ENCODE data around the gene SLC35E4. TPM values are rescaled to one million over a fixed set of nuclear protein-coding genes. Genes with fewer than 3 reads are reported as not detected.

The SLC35E4 gene
- polyA plus RNA-seq, 4 donors, result 0.54 to 2.2 (median 1.4) TPM

- WGBS, 3 donors, result 9 to 38% (median 33%) methylated on average over 7 of the region's 7 CpGs
- no peak for FAIRE-seq
- H3K27ac ChIP-seq (ENCODE audit: low read depth in 1 of 3, low read length in 2 of 3), result no peak overlapping the region
These were observed 13.9 kb downstream of the SLC35E4 start for GRCh38 chr22:30649430-30650007.

GRCh38 chr22:30650508-30651116, 15.0 kb downstream of the SLC35E4 start:
- H3K36me3 ChIP-seq (ENCODE audit: control insufficient read depth in 3 of 3, insufficient read depth in 2 of 3, low read depth in 1 of 3, low read length in 3 of 3), result peaks cover 0 to 11% (median 0%) of the 10 kb centered on the region in 3 donors
- H3K4me3 ChIP-seq (ENCODE audit: low read depth in 1 of 3, low read length in 3 of 3), result no peak overlapping the region
- DNase-seq, result peak; percentile 17 to 42
- H3K4me1 ChIP-seq (ENCODE audit: control insufficient read depth in 3 of 3, insufficient read depth in 2 of 3, low read depth in 1 of 3, low read length in 2 of 3), result peaks cover 0 to 2% (median 0%) of the 10 kb centered on the region in 3 donors
- no peak for FAIRE-seq
- H3K27me3 ChIP-seq (ENCODE audit: control insufficient read depth in 3 of 3, insufficient read depth in 3 of 3, low read length in 3 of 3), result no peaks in the 10 kb centered on the region
- no peaks in the 10 kb centered on the region for H3K9me3 ChIP-seq (ENCODE audit: control insufficient read depth in 2 of 2, insufficient read depth in 1 of 2, low read depth in 1 of 2, low read length in 1 of 2)
- H3K27ac ChIP-seq (ENCODE audit: low read depth in 1 of 3, low read length in 2 of 3), result no peak overlapping the region
- WGBS, 3 donors, result 45 to 51% (median 51%) methylated on average over 5 of the region's 5 CpGs

More at GRCh38 chr22:30649430-30650007, 13.9 kb downstream of the SLC35E4 start:
- Histone ChIP-seq H3K9me3 (ENCODE audit: control insufficient read depth in 2 of 2, insufficient read depth in 1 of 2, low read depth in 1 of 2, low read length in 1 of 2) (no peaks in the 10 kb centered on the region), H3K36me3 (ENCODE audit: control insufficient read depth in 3 of 3, insufficient read depth in 2 of 3, low read depth in 1 of 3, low read length in 3 of 3) (peaks cover 0 to 5% (median 0%) of the 10 kb centered on the region in 3 donors), H3K4me3 (ENCODE audit: low read depth in 1 of 3, low read length in 3 of 3) (no peak overlapping the region), H3K4me1 (ENCODE audit: control insufficient read depth in 3 of 3, insufficient read depth in 2 of 3, low read depth in 1 of 3, low read length in 2 of 3) (peaks cover 0 to 2% (median 0%) of the 10 kb centered on the region in 3 donors), H3K27me3 (ENCODE audit: control insufficient read depth in 3 of 3, insufficient read depth in 3 of 3, low read length in 3 of 3) (no peaks in the 10 kb centered on the region)
- peak; percentile 37 to 79 for DNase-seq

GRCh38 chr22:30652852-30653251, 17.3 kb downstream of the SLC35E4 start:
- Histone ChIP-seq H3K4me3 (ENCODE audit: low read depth in 1 of 3, low read length in 3 of 3) (no peak overlapping the region), H3K4me1 (ENCODE audit: control insufficient read depth in 3 of 3, insufficient read depth in 2 of 3, low read depth in 1 of 3, low read length in 2 of 3) (peaks cover 0 to 2% (median 0%) of the 10 kb centered on the region in 3 donors), H3K9me3 (ENCODE audit: control insufficient read depth in 2 of 2, insufficient read depth in 1 of 2, low read depth in 1 of 2, low read length in 1 of 2) (no peaks in the 10 kb centered on the region), H3K27me3 (ENCODE audit: control insufficient read depth in 3 of 3, insufficient read depth in 3 of 3, low read length in 3 of 3) (no peaks in the 10 kb centered on the region), H3K36me3 (ENCODE audit: control insufficient read depth in 3 of 3, insufficient read depth in 2 of 3, low read depth in 1 of 3, low read length in 3 of 3) (peaks cover 0 to 11% (median 0%) of the 10 kb centered on the region in 3 donors), H3K27ac (ENCODE audit: low read depth in 1 of 3, low read length in 2 of 3) (no peak overlapping the region)
- no peak for DNase-seq
- FAIRE-seq, result no peak
- 58 to 82% (median 63%) methylated on average over 2 of the region's 2 CpGs for WGBS, 3 donors

GRCh38 chr22:30654361-30654760, 18.8 kb downstream of the SLC35E4 start:
- WGBS, 3 donors, result 95 to 98% (median 97%) methylated on average over 14 of the region's 14 CpGs
- FAIRE-seq (no peak), DNase-seq (no peak)
- Histone ChIP-seq H3K27ac (ENCODE audit: low read depth in 1 of 3, low read length in 2 of 3) (no peak overlapping the region), H3K36me3 (ENCODE audit: control insufficient read depth in 3 of 3, insufficient read depth in 2 of 3, low read depth in 1 of 3, low read length in 3 of 3) (peaks cover 0 to 14% (median 0%) of the 10 kb centered on the region in 3 donors), H3K9me3 (ENCODE audit: control insufficient read depth in 2 of 2, insufficient read depth in 1 of 2, low read depth in 1 of 2, low read length in 1 of 2) (no peaks in the 10 kb centered on the region), H3K4me3 (ENCODE audit: low read depth in 1 of 3, low read length in 3 of 3) (no peak overlapping the region), H3K27me3 (ENCODE audit: control insufficient read depth in 3 of 3, insufficient read depth in 3 of 3, low read length in 3 of 3) (no peaks in the 10 kb centered on the region), H3K4me1 (ENCODE audit: control insufficient read depth in 3 of 3, insufficient read depth in 2 of 3, low read depth in 1 of 3, low read length in 2 of 3) (peaks cover 0 to 2% (median 0%) of the 10 kb centered on the region in 3 donors)

- H3K27me3 ChIP-seq (ENCODE audit: control insufficient read depth in 3 of 3, insufficient read depth in 3 of 3, low read length in 3 of 3), result no peaks in the 10 kb centered on the region
- H3K27ac ChIP-seq (ENCODE audit: low read depth in 1 of 3, low read length in 2 of 3), result no peak overlapping the region
- no peak for FAIRE-seq
- no peak overlapping the region for H3K4me3 ChIP-seq (ENCODE audit: low read depth in 1 of 3, low read length in 3 of 3)
- H3K4me1 ChIP-seq (ENCODE audit: control insufficient read depth in 3 of 3, insufficient read depth in 2 of 3, low read depth in 1 of 3, low read length in 2 of 3), result peaks cover 0 to 2% (median 0%) of the 10 kb centered on the region in 3 donors
- no peaks in the 10 kb centered on the region for H3K9me3 ChIP-seq (ENCODE audit: control insufficient read depth in 2 of 2, insufficient read depth in 1 of 2, low read depth in 1 of 2, low read length in 1 of 2)
- WGBS, 3 donors, result 76 to 85% (median 82%) methylated on average over 3 of the region's 3 CpGs
- DNase-seq, result no peak
- peaks cover 0 to 15% (median 0%) of the 10 kb centered on the region in 3 donors for H3K36me3 ChIP-seq (ENCODE audit: control insufficient read depth in 3 of 3, insufficient read depth in 2 of 3, low read depth in 1 of 3, low read length in 3 of 3)
These were observed 20.0 kb downstream of the SLC35E4 start for GRCh38 chr22:30655532-30655931.

GRCh38 chr22:30662040-30662439, 26.5 kb downstream of the SLC35E4 start:
- Histone ChIP-seq H3K4me3 (ENCODE audit: low read depth in 1 of 3, low read length in 3 of 3) (no peak overlapping the region), H3K36me3 (ENCODE audit: control insufficient read depth in 3 of 3, insufficient read depth in 2 of 3, low read depth in 1 of 3, low read length in 3 of 3) (peaks cover 4 to 38% (median 5%) of the 10 kb centered on the region in 3 donors), H3K9me3 (ENCODE audit: control insufficient read depth in 2 of 2, insufficient read depth in 1 of 2, low read depth in 1 of 2, low read length in 1 of 2) (no peaks in the 10 kb centered on the region), H3K27me3 (ENCODE audit: control insufficient read depth in 3 of 3, insufficient read depth in 3 of 3, low read length in 3 of 3) (no peaks in the 10 kb centered on the region), H3K27ac (ENCODE audit: low read depth in 1 of 3, low read length in 2 of 3) (no peak overlapping the region), H3K4me1 (ENCODE audit: control insufficient read depth in 3 of 3, insufficient read depth in 2 of 3, low read depth in 1 of 3, low read length in 2 of 3) (peaks cover 0 to 15% (median 5%) of the 10 kb centered on the region in 3 donors)
- 79 to 86% (median 84%) methylated on average over 4 of the region's 4 CpGs for WGBS, 3 donors
- DNase-seq (no peak), FAIRE-seq (no peak)

- 97 to 98% (median 97%) methylated on average over 13 of the region's 13 CpGs for WGBS, 3 donors
- no peak overlapping the region for H3K4me3 ChIP-seq (ENCODE audit: low read depth in 1 of 3, low read length in 3 of 3)
- H3K9me3 ChIP-seq (ENCODE audit: control insufficient read depth in 2 of 2, insufficient read depth in 1 of 2, low read depth in 1 of 2, low read length in 1 of 2), result no peaks in the 10 kb centered on the region
- H3K36me3 ChIP-seq (ENCODE audit: control insufficient read depth in 3 of 3, insufficient read depth in 2 of 3, low read depth in 1 of 3, low read length in 3 of 3), result peaks cover 4 to 34% (median 5%) of the 10 kb centered on the region in 3 donors
- DNase-seq (no peak), FAIRE-seq (no peak)
- no peak overlapping the region for H3K27ac ChIP-seq (ENCODE audit: low read depth in 1 of 3, low read length in 2 of 3)
- no peaks in the 10 kb centered on the region for H3K27me3 ChIP-seq (ENCODE audit: control insufficient read depth in 3 of 3, insufficient read depth in 3 of 3, low read length in 3 of 3)
- H3K4me1 ChIP-seq (ENCODE audit: control insufficient read depth in 3 of 3, insufficient read depth in 2 of 3, low read depth in 1 of 3, low read length in 2 of 3), result peaks cover 0 to 22% (median 8%) of the 10 kb centered on the region in 3 donors
These were observed 29.2 kb downstream of the SLC35E4 start for GRCh38 chr22:30664798-30665197.

- H3K27me3 ChIP-seq (ENCODE audit: control insufficient read depth in 3 of 3, insufficient read depth in 3 of 3, low read length in 3 of 3), result no peaks in the 10 kb centered on the region
- H3K9me3 ChIP-seq (ENCODE audit: control insufficient read depth in 2 of 2, insufficient read depth in 1 of 2, low read depth in 1 of 2, low read length in 1 of 2), result no peaks in the 10 kb centered on the region
- WGBS, 3 donors, result 15 to 55% (median 48%) methylated on average over 2 of the region's 2 CpGs
- no peak overlapping the region for H3K4me3 ChIP-seq (ENCODE audit: low read depth in 1 of 3, low read length in 3 of 3)
- peak overlapping the region in 1 of 3 donors; percentile 67 for H3K27ac ChIP-seq (ENCODE audit: low read depth in 1 of 3, low read length in 2 of 3)
- H3K4me1 ChIP-seq (ENCODE audit: control insufficient read depth in 3 of 3, insufficient read depth in 2 of 3, low read depth in 1 of 3, low read length in 2 of 3), result peaks cover 0 to 22% (median 8%) of the 10 kb centered on the region in 3 donors
- peaks cover 4 to 34% (median 5%) of the 10 kb centered on the region in 3 donors for H3K36me3 ChIP-seq (ENCODE audit: control insufficient read depth in 3 of 3, insufficient read depth in 2 of 3, low read depth in 1 of 3, low read length in 3 of 3)
- DNase-seq, result peak; percentile 13 to 86
- FAIRE-seq, result no peak
These were observed 29.7 kb downstream of the SLC35E4 start for GRCh38 chr22:30665266-30665665.

Measured in small intestine (tissue), 7 donors.